HepG2 (cell line): ENCODE data around the gene SLC22A23. TPM values are rescaled to one million over a fixed set of nuclear protein-coding genes. Genes with fewer than 3 reads are reported as not detected.

Experiments used
- ATF7-NPFF ChIP-seq: sonication (generic); formaldehyde crosslinking; IDR thresholded peaks from 2 replicates; pipeline ENCODE4 v1.8.1; 2023; ENCODE audit warnings: mild to moderate bottlenecking, low read depth, missing genetic modification reagents, moderate library complexity
- CREM ChIP-seq, 2 experiments: sonication (generic) in 1 of 2; formaldehyde crosslinking in 1 of 2; IDR thresholded peaks; 2 replicates each; pipeline versions ENCODE4 v1.4.0 to v1.6.1; 2016 to 2020; ENCODE audit warnings: antibody characterized with exemption in 1 of 2, mild to moderate bottlenecking in 1 of 2, missing genetic modification reagents in 1 of 2
- HDAC6 ChIP-seq: fragments of 200-600 bp; sonication (generic); IDR thresholded peaks from 2 replicates; pipeline ENCODE4 v1.7.0; 2017; ENCODE audit warnings: mild to moderate bottlenecking, antibody characterized with exemption, low read length, low read depth
- HNF4G ChIP-seq, 2 experiments: sonication (generic) in 1 of 2; formaldehyde crosslinking in 1 of 2; IDR thresholded peaks; 2 replicates each; pipeline versions ENCODE4 v1.4.0 to v1.6.1; 2011 to 2020; ENCODE audit warnings: borderline replicate concordance in 2 of 2, low read depth in 2 of 2, mild to moderate bottlenecking in 2 of 2, low read length in 1 of 2, missing genetic modification reagents in 1 of 2, moderate library complexity in 1 of 2
- HOXA5 ChIP-seq: sonication (generic); formaldehyde crosslinking; IDR thresholded peaks from 2 replicates; pipeline ENCODE4 v1.4.0; 2020; ENCODE audit warnings: missing genetic modification reagents
- PITX1 ChIP-seq: sonication (generic); formaldehyde crosslinking; IDR thresholded peaks from 2 replicates; pipeline ENCODE4 v1.5.1; 2020; ENCODE audit warnings: mild to moderate bottlenecking, missing genetic modification reagents
- SMARCC2 ChIP-seq: fragments of 450-650 bp; IDR thresholded peaks from 2 replicates; pipeline ENCODE4 v1.6.1; 2017; ENCODE audit warnings: antibody characterized with exemption, mild to moderate bottlenecking
- ZKSCAN8 ChIP-seq: IDR thresholded peaks from 2 replicates; pipeline ENCODE4 v1.6.1; 2016; ENCODE audit warnings: borderline replicate concordance, missing genetic modification reagents, missing compliant biosample characterization
- ZMYM4 ChIP-seq: sonication (generic); formaldehyde crosslinking; IDR thresholded peaks from 2 replicates; pipeline ENCODE4 v1.8.1; 2023; ENCODE audit warnings: mild to moderate bottlenecking, missing genetic modification reagents
- ZNF224 ChIP-seq: sonication (generic); formaldehyde crosslinking; IDR thresholded peaks from 2 replicates; pipeline ENCODE4 v1.5.0; 2020; ENCODE audit warnings: mild to moderate bottlenecking, missing genetic modification reagents
- ZNF343 ChIP-seq: sonication (generic); formaldehyde crosslinking; IDR thresholded peaks from 2 replicates; pipeline ENCODE4 v1.4.0; 2020; ENCODE audit warnings: mild to moderate bottlenecking, missing genetic modification reagents
- ZNF367 ChIP-seq: sonication (generic); formaldehyde crosslinking; IDR thresholded peaks from 2 replicates; pipeline ENCODE4 v1.4.0; 2020; ENCODE audit warnings: missing genetic modification reagents, borderline replicate concordance
- ZNF441 ChIP-seq: sonication (generic); formaldehyde crosslinking; IDR thresholded peaks from 2 replicates; pipeline ENCODE4 v1.7.0; 2021; ENCODE audit warnings: missing genetic modification reagents, borderline replicate concordance
- ZNF569 ChIP-seq: sonication (generic); formaldehyde crosslinking; IDR thresholded peaks from 2 replicates; pipeline ENCODE4 v1.5.0; 2020; ENCODE audit warnings: mild to moderate bottlenecking, missing genetic modification reagents, moderate library complexity, borderline replicate concordance
- ZNF619 ChIP-seq: sonication (generic); formaldehyde crosslinking; IDR thresholded peaks from 2 replicates; pipeline ENCODE4 v1.4.0; 2020; ENCODE audit warnings: mild to moderate bottlenecking, missing genetic modification reagents
- ZNF746 ChIP-seq: sonication (generic); formaldehyde crosslinking; IDR thresholded peaks from 2 replicates; pipeline ENCODE4 v1.8.0; 2022; ENCODE audit warnings: mild to moderate bottlenecking, missing genetic modification reagents
- polyA plus RNA-seq, 8 experiments: library from polyadenylated mRNA; depleted of rRNA in 3 of 8; stranded (reverse) in 7 of 8; unstranded in 1 of 8; fragments of >200 nt; fragmentation: Illumina TruSeq in 4 of 8; extraction: Trizol in 4 of 8; gene quantifications; 2 replicates each; pipeline versions ENCODE4 v1.2.1 to v1.2.3, GENCODE V29; 2011 to 2016; ENCODE audit warnings: low read depth in 4 of 8, missing spikeins in 1 of 8, mixed read lengths in 1 of 8; ENCODE audit not compliant: insufficient read depth in 1 of 8
- total RNA-seq, 5 experiments: library from RNA; depleted of rRNA; stranded (reverse); fragments of >200 nt; fragmentation: Illumina TruSeq; extraction: Trizol; gene quantifications; 2 replicates each; pipeline ENCODE4 v1.2.3, GENCODE V29; 2016; ENCODE audit warnings: low read depth in 1 of 5
- TF ChIP-seq, protein P1 (sequence below), 2 experiments: sonication (generic) in 1 of 2; formaldehyde crosslinking in 1 of 2; IDR thresholded peaks; 2 replicates each; pipeline versions ENCODE4 v1.6.1 to v1.9.0; 2014 to 2022; ENCODE audit warnings: antibody characterized with exemption in 1 of 2, borderline replicate concordance in 1 of 2, inconsistent platforms in 1 of 2, low read depth in 1 of 2, missing genetic modification reagents in 1 of 2
- TF ChIP-seq, protein P2 (sequence below): sonication (generic); formaldehyde crosslinking; IDR thresholded peaks from 2 replicates; pipeline ENCODE4 v1.4.0; 2020; ENCODE audit warnings: low read depth, missing genetic modification reagents

SLC22A23 gene
- total and polyA plus RNA-seq, 2 of the 13 experiments (the other 11 are each of a cell fraction or from before 2014, with no cell fraction given): 11.8 to 17.5 TPM

GRCh38 chr6:3366596-3367413 is 90.0 kb downstream of the SLC22A23 start (continued):
- TF ChIP-seq ZNF367 (0 out of 2 replicates have a peak, but pooled peaks have one; percentile 52), HDAC6 (no peak), ZNF569 (CRISPR knock-in tag) (no peak), ZKSCAN8 (CRISPR knock-in tag) (peak; percentile 78; the same call in 1 of the 2 replicates), ZNF441 (CRISPR knock-in tag) (no peak), ATF7-NPFF (CRISPR knock-in tag) (0 out of 2 replicates have a peak, but pooled peaks have one; percentile 16), SMARCC2 (no peak), ZNF619 (CRISPR knock-in tag) (no peak), HNF4G (IDR thresholded peaks at IDR 0.05; ENCODE audit: borderline replicate concordance, low read depth, low read length) (peak; percentile 90), HNF4G (CRISPR knock-in tag; IDR thresholded peaks at IDR 0.05; ENCODE audit: borderline replicate concordance, low read depth) (peak; percentile 91), ZNF746 (CRISPR knock-in tag) (peak; percentile 28; the same call in 1 of the 2 replicates), ZMYM4 (peak; percentile 74), ZNF224 (no peak), PITX1 (CRISPR knock-in tag) (peak; percentile 92), HOXA5 (CRISPR knock-in tag) (peak; percentile 38; the same call in 1 of the 2 replicates), ZNF343 (0 out of 2 replicates have a peak, but pooled peaks have one; percentile 46), CREM (IDR thresholded peaks at IDR 0.05) (peak; percentile 51; the same call in 1 of the 2 replicates), CREM (CRISPR knock-in tag; IDR thresholded peaks at IDR 0.05) (no peak)
- TF ChIP-seq, protein P1, sequence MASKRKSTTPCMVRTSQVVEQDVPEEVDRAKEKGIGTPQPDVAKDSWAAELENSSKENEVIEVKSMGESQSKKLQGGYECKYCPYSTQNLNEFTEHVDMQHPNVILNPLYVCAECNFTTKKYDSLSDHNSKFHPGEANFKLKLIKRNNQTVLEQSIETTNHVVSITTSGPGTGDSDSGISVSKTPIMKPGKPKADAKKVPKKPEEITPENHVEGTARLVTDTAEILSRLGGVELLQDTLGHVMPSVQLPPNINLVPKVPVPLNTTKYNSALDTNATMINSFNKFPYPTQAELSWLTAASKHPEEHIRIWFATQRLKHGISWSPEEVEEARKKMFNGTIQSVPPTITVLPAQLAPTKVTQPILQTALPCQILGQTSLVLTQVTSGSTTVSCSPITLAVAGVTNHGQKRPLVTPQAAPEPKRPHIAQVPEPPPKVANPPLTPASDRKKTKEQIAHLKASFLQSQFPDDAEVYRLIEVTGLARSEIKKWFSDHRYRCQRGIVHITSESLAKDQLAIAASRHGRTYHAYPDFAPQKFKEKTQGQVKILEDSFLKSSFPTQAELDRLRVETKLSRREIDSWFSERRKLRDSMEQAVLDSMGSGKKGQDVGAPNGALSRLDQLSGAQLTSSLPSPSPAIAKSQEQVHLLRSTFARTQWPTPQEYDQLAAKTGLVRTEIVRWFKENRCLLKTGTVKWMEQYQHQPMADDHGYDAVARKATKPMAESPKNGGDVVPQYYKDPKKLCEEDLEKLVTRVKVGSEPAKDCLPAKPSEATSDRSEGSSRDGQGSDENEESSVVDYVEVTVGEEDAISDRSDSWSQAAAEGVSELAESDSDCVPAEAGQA (IDR thresholded peaks at IDR 0.05; ENCODE audit: low read depth): 0 out of 2 replicates have a peak, but pooled peaks have one; percentile 34
- TF ChIP-seq, protein P1 (CRISPR knock-in tag; IDR thresholded peaks at IDR 0.05; ENCODE audit: borderline replicate concordance): no peak
- TF ChIP-seq, protein P2, sequence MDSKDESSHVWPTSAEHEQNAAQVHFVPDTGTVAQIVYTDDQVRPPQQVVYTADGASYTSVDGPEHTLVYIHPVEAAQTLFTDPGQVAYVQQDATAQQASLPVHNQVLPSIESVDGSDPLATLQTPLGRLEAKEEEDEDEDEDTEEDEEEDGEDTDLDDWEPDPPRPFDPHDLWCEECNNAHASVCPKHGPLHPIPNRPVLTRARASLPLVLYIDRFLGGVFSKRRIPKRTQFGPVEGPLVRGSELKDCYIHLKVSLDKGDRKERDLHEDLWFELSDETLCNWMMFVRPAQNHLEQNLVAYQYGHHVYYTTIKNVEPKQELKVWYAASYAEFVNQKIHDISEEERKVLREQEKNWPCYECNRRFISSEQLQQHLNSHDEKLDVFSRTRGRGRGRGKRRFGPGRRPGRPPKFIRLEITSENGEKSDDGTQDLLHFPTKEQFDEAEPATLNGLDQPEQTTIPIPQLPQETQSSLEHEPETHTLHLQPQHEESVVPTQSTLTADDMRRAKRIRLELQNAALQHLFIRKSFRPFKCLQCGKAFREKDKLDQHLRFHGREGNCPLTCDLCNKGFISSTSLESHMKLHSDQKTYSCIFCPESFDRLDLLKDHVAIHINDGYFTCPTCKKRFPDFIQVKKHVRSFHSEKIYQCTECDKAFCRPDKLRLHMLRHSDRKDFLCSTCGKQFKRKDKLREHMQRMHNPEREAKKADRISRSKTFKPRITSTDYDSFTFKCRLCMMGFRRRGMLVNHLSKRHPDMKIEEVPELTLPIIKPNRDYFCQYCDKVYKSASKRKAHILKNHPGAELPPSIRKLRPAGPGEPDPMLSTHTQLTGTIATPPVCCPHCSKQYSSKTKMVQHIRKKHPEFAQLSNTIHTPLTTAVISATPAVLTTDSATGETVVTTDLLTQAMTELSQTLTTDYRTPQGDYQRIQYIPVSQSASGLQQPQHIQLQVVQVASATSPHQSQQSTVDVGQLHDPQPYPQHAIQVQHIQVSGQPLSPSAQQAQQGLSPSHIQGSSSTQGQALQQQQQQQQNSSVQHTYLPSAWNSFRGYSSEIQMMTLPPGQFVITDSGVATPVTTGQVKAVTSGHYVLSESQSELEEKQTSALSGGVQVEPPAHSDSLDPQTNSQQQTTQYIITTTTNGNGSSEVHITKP (CRISPR knock-in tag): peak; percentile 21; the same call in 1 of the 2 replicates
